Adrenal gland (tissue), 12 donors: ENCODE results near the gene SH3BGRL3. TPM values are rescaled to one million over a fixed set of nuclear protein-coding genes. Genes with fewer than 3 reads are reported as not detected.
A peak's percentile ranks its signal among the peaks of the same experiment; 100 is the strongest.

ENCODE experiments used
- DNase-seq, 7 donors: peaks; one replicate each; pipeline ENCODE4 v3.0.0-alpha.2; 2019 to 2020
- H3K27ac ChIP-seq, 5 donors: fragments of 200-600 bp; sonication (generic) in 4 of 5; 1 replicate in 3 of 5; 2 replicates in 2 of 5; pipeline versions ENCODE4 v1.5.1 to v1.8.0; 2016 to 2020; ENCODE audit warnings: mild to moderate bottlenecking in 1 of 5
- H3K27me3 ChIP-seq: fragments of 200-600 bp; 2 replicates; pipeline ENCODE4 v1.8.0; 2021
- H3K36me3 ChIP-seq, 2 donors: fragments of 200-600 bp; replicated peaks in 1 of 2; 1 replicate in 1 of 2; 2 replicates in 1 of 2; pipeline versions ENCODE4 v1.5.1 to v1.8.0; 2018 to 2022
- H3K4me1 ChIP-seq, 2 donors: fragments of 200-600 bp; replicated peaks in 1 of 2; 1 replicate in 1 of 2; 2 replicates in 1 of 2; pipeline versions ENCODE4 v1.5.1 to v1.8.0; 2018 to 2021
- H3K4me3 ChIP-seq, 4 donors: fragments of 200-600 bp; sonication (generic) in 3 of 4; one replicate each; pipeline ENCODE4 v1.5.1; 2016 to 2018
- H3K9me3 ChIP-seq, 3 donors: fragments of 200-600 bp; sonication (generic) in 1 of 3; replicated peaks in 1 of 3; 1 replicate in 2 of 3; 2 replicates in 1 of 3; pipeline versions ENCODE4 v1.5.1 to v1.8.0; 2016 to 2021
- POLR2A ChIP-seq, 2 donors: fragments of 450-650 bp; IDR thresholded peaks; one replicate each; pipeline ENCODE4 v1.6.1; 2017; ENCODE audit warnings: antibody characterized with exemption in 2 of 2, mild to moderate bottlenecking in 2 of 2, moderate library complexity in 1 of 2
- WGBS, 4 donors: extraction: QIAGEN DNeasy Blood & Tissue Kit in 2 of 4; methylation state at CpG; one replicate each; pipeline versions ENCODE4 v1.1.5 to v1.1.7; 2013 to 2017; 5-methylcytosine and 5-hydroxymethylcytosine counted together
- intact Hi-C, 2 donors: fragments of 100-400 bp; cut with DNase I; formaldehyde crosslinking; loops; one replicate each; pipeline versions ENCODE4 v1.14.1 to v1.15.0; 2022 to 2023
- polyA plus RNA-seq, 3 donors: library from polyadenylated mRNA; stranded (reverse); fragments of 200-250 nt in 2 of 3; fragments of 350-450 nt in 1 of 3; fragmentation: Illumina TruSeq in 1 of 3; extraction: RNeasy Lipid Tissue Mini Kit (QIAGEN cat#74804) in 1 of 3; gene quantifications; one replicate each; pipeline ENCODE4 v1.2.3, GENCODE V29; 2013 to 2014
- total RNA-seq, 9 donors: library from RNA; depleted of rRNA in 4 of 9; stranded (reverse); fragments of >200 nt in 4 of 9; fragments of 120-200 nt in 1 of 9; fragmentation: NEBNext Ultra II Directional in 1 of 9; extraction: Animal tissue kit (Norgen Biotek cat#: 25700) in 1 of 9; gene quantifications; one replicate each; pipeline versions ENCODE4 v1.1.0 to v1.2.4, GENCODE V29; 2013 to 2023
- TF ChIP-seq, protein P1 (sequence below), 6 experiments: fragments of 450-650 bp in 4 of 6; fragments of 200-600 bp in 2 of 6; sonication (generic) in 1 of 6; IDR thresholded peaks; 1 replicate in 5 of 6; 2 replicates in 1 of 6; pipeline versions ENCODE4 v1.5.1 to v1.8.0; 2016 to 2021; ENCODE audit warnings: antibody characterized with exemption in 6 of 6, mild to moderate bottlenecking in 2 of 6, moderate library complexity in 1 of 6
- donor health status: healthy with polysubstance abuse.
- donor health status: Bipolar disorder and iron deficiency.
- donor health status: DM: yes; HTN: yes; CAD: no.
- donor health status: DM: no; HTN: no; CAD: no.
- donor health status: DM: no; HTN: no; CAD: no.
- donor health status: DM: yes; HTN: yes; CAD: no.

SH3BGRL3 gene
- total and polyA plus RNA-seq, 12 donors, result 21.0 to 350 (median 92.8) TPM

GRCh38 chr1:26254404-26254803, 25.5 kb upstream of the SH3BGRL3 start:
- intact Hi-C loops, result no loop called here
- H3K9me3 ChIP-seq, result no peaks in the 10 kb centered on the region
- no peak for DNase-seq
- peaks cover 0 to 21% of the 10 kb centered on the region in 2 donors for H3K36me3 ChIP-seq
- H3K27me3 ChIP-seq, result no peaks in the 10 kb centered on the region
- 88 to 95% (median 91%) methylated on average over 3 of the region's 3 CpGs for WGBS, 4 donors
- no peak overlapping the region for H3K4me3 ChIP-seq
- H3K4me1 ChIP-seq, result peaks cover 0 to 4% of the 10 kb centered on the region in 2 donors
- no peak overlapping the region for H3K27ac ChIP-seq
- TF ChIP-seq, protein P1, sequence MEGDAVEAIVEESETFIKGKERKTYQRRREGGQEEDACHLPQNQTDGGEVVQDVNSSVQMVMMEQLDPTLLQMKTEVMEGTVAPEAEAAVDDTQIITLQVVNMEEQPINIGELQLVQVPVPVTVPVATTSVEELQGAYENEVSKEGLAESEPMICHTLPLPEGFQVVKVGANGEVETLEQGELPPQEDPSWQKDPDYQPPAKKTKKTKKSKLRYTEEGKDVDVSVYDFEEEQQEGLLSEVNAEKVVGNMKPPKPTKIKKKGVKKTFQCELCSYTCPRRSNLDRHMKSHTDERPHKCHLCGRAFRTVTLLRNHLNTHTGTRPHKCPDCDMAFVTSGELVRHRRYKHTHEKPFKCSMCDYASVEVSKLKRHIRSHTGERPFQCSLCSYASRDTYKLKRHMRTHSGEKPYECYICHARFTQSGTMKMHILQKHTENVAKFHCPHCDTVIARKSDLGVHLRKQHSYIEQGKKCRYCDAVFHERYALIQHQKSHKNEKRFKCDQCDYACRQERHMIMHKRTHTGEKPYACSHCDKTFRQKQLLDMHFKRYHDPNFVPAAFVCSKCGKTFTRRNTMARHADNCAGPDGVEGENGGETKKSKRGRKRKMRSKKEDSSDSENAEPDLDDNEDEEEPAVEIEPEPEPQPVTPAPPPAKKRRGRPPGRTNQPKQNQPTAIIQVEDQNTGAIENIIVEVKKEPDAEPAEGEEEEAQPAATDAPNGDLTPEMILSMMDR (IDR thresholded peaks at IDR 0.05), result no peak
- TF ChIP-seq POLR2A (IDR thresholded peaks at IDR 0.05), result no peak

GRCh38 chr1:26257222-26257621, 22.7 kb upstream of the SH3BGRL3 start:
- DNase-seq, result no peak
- Histone ChIP-seq H3K27ac (no peak overlapping the region), H3K4me1 (peaks cover 0 to 9% of the 10 kb centered on the region in 2 donors), H3K27me3 (no peaks in the 10 kb centered on the region), H3K4me3 (no peak overlapping the region), H3K9me3 (no peaks in the 10 kb centered on the region), H3K36me3 (peaks cover 0 to 17% of the 10 kb centered on the region in 2 donors)
- WGBS, 4 donors, result 81 to 97% (median 96%) methylated on average over 2 of the region's 2 CpGs
- intact Hi-C loops, result no loop called here
- TF ChIP-seq, protein P1 (IDR thresholded peaks at IDR 0.05), result no peak
- TF ChIP-seq POLR2A (IDR thresholded peaks at IDR 0.05), result no peak

DNA sequence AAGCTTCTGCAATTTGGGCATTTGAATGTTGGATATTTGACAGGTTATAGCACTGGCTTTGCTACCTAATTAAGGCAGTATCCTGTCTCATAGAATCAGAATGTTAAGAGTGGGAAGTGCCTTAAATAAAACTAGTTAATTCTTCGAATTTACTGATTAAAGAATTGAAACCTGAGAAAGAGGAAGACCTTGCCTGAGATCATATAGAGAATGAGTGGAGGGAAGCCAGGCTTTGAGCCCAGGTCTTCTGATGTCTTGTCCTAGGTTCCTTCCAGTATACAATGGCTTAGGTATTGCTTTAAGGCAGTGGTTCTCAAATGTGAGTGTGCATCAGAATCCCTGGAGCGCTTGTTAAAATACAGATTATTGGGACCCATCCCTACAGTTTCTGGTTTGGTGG, 20.9 kb upstream of the SH3BGRL3 start:
- no peaks in the 10 kb centered on the region for H3K27me3 ChIP-seq
- 84 to 85% (median 84%) methylated on average over 2 of the region's 2 CpGs for WGBS, 4 donors
- no peak for TF ChIP-seq POLR2A (IDR thresholded peaks at IDR 0.05)
- TF ChIP-seq, protein P1 (IDR thresholded peaks at IDR 0.05), result no peak
- H3K9me3 ChIP-seq, result no peaks in the 10 kb centered on the region
- H3K27ac ChIP-seq, result no peak overlapping the region
- peaks cover 0 to 17% of the 10 kb centered on the region in 2 donors for H3K36me3 ChIP-seq
- intact Hi-C loops, result no loop called here
- H3K4me1 ChIP-seq, result peaks cover 0 to 14% of the 10 kb centered on the region in 2 donors
- DNase-seq, result no peak
- H3K4me3 ChIP-seq, result no peak overlapping the region

DNA sequence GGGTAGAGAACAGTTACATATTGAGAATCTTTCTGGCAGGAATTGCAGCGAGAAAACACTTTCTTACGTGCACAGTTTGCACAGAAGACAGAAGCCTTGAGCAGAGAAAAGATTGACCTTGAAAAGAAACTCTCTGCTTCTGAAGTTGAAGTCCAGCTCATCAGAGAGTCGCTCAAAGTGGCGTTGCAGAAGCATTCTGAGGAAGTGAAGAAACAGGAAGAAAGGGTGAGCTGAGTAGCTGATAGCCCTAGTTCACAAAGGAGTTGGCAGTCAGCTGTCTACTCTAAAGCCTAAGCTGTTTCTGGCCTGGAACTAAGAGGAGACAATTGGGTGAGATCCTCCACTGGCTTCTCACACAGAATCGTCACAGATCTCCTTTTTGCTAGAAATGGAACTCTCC, 20.3 kb upstream of the SH3BGRL3 start:
- WGBS, 4 donors, result 49 to 54% (median 52%) methylated on average over 5 of the region's 5 CpGs
- intact Hi-C loops, result no loop called here
- H3K36me3 ChIP-seq, result peaks cover 0 to 17% of the 10 kb centered on the region in 2 donors
- TF ChIP-seq, protein P1 (IDR thresholded peaks at IDR 0.05), result no peak
- no peak for TF ChIP-seq POLR2A (IDR thresholded peaks at IDR 0.05)
- peak overlapping the region in 1 of 5 donors; percentile 11 for H3K27ac ChIP-seq
- no peaks in the 10 kb centered on the region for H3K9me3 ChIP-seq
- no peaks in the 10 kb centered on the region for H3K27me3 ChIP-seq
- no peak overlapping the region for H3K4me3 ChIP-seq
- H3K4me1 ChIP-seq, result peaks cover 0 to 14% of the 10 kb centered on the region in 2 donors
- no peak for DNase-seq
